ENCODE data around the gene COL4A1. TPM values are rescaled to one million over a fixed set of nuclear protein-coding genes. Genes with fewer than 3 reads are reported as not detected.

COL4A1 gene
- total RNA-seq, 1 donor from 2014 or later = 105 TPM

DNA sequence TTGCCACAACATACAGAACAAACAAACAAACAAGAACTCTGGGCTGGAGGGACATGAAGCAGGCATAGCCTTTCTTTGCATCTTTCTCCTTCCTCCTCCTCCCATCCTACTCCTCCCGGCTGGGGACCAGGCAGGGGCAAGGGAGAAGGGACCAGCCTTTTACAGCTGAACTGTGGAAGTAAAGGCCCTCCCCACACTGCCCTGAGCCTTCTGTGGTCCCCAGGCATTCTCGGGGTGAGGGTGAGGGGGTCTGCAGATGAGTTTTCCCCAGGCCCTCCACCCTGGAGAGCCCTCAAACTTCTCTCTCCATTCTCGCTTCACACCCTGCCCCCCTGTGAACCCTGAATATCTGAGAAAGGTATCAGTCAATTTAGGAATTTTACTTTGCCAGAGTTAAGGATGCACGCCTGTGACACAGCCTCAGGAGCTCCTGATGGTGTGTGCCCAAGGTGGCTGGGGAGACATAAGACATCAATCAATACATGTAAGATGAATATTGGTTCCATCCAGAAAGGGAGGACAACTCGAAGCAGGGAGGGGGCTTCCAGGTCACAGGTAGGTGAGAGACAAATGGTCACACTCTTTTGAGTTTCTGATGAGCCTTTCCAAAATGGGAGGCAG, 170.9 kb downstream of the COL4A1 start:
- no peak for DNase-seq (ENCODE audit: low spot score)
- Histone ChIP-seq H3F3A (ENCODE audit: low read depth) (peaks cover 66% of the 10 kb centered on the region), H3K9ac (no peak overlapping the region), H3K27me3 (no peaks in the 10 kb centered on the region), H4K20me1 (ENCODE audit: low read depth) (no peaks in the 10 kb centered on the region), H3K4me1 (peaks cover 68% of the 10 kb centered on the region), H3K4me2 (peak overlapping the region; percentile 97), H2AFZ (replicated peaks) (peak overlapping the region; percentile 81), H3K79me2 (ENCODE audit: low read depth) (no peaks in the 10 kb centered on the region), H3K9me3 (ENCODE audit: low read depth) (no peaks in the 10 kb centered on the region), H3K27ac (no peak overlapping the region), H3K4me3 (peak overlapping the region; percentile 61), H3K36me3 (no peaks in the 10 kb centered on the region)
- no peak for TF ChIP-seq EZH2 (IDR thresholded peaks at IDR 0.05)
- TF ChIP-seq, protein P1, sequence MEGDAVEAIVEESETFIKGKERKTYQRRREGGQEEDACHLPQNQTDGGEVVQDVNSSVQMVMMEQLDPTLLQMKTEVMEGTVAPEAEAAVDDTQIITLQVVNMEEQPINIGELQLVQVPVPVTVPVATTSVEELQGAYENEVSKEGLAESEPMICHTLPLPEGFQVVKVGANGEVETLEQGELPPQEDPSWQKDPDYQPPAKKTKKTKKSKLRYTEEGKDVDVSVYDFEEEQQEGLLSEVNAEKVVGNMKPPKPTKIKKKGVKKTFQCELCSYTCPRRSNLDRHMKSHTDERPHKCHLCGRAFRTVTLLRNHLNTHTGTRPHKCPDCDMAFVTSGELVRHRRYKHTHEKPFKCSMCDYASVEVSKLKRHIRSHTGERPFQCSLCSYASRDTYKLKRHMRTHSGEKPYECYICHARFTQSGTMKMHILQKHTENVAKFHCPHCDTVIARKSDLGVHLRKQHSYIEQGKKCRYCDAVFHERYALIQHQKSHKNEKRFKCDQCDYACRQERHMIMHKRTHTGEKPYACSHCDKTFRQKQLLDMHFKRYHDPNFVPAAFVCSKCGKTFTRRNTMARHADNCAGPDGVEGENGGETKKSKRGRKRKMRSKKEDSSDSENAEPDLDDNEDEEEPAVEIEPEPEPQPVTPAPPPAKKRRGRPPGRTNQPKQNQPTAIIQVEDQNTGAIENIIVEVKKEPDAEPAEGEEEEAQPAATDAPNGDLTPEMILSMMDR (IDR thresholded peaks at IDR 0.05) = no peak
- Mint-ChIP-seq H3K27me3 (ENCODE audit: insufficient read depth, low read depth) (peaks cover 18% of the 10 kb centered on the region), H3K9me3 (no peaks in the 10 kb centered on the region), H3K4me3 (peak overlapping the region; percentile 62), H3K36me3 (no peaks in the 10 kb centered on the region), H3K4me1 (peaks cover 58% of the 10 kb centered on the region), H3K27ac (peak overlapping the region; percentile 38)

DNA sequence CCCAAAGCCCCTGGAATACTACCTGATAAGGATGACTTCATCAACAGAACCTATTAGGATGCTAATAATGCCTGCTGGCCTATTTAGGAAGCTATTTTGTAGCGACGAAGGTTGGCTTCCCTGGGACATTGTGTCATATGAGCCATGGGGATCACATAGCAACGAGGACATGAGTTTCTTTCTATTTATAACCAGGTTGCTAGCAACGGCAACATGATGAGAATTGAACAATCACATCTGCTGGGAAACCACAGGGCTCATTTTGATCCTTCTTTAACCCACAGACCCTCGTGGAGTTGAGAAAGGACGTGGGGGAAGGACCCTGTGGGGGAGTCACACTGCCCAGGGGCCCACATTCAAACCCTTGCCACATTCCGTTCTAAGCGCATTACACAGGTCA, 172.2 kb downstream of the COL4A1 start:
- H3K27ac Mint-ChIP-seq = peak overlapping the region; percentile 93

DNA sequence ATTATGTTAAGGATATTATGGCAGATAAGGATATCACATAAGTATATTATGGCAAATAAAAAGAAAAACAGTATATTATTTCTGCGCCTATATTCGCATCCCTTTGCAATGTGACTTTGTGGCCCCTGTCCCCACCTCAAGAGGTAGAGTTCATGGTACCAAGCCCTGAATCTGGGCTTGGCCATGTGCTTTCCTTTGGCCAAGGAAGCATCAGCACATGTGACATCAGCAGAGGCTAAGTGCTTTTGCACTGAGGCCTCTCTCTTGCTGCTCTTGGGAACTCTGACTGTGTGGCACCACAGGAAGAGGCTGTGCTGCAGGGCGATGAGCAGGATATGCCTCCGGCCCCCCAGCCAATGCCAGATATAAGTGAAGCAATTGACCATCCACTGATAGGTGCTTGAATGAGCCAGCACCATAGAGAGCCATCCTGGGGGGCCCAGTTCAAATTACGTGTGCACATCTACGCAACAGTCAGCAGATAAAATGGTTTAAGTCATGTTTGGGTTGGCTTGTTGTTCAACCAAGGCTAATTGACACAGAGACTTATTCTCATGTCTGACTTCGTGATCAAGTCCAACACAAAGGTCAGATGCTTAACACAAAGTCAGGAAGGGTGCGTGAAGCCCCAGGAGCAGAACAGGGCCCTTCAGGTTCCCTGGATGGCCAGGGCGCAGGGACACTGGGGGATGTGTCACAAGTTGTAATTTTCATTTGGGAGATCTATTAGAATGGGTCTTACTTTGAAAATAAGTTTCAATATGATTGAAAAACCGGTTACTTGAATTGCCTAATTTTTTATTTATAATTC, 173.3 kb downstream of the COL4A1 start:
- peaks cover 70% of the 10 kb centered on the region for H3K4me1 Mint-ChIP-seq

More for the DNA sequence above, 172.2 kb downstream of the COL4A1 start:
- peak overlapping the region; percentile 28 for H3K4me2 ChIP-seq
- Mint-ChIP-seq H3K4me3 (peak overlapping the region; percentile 21), H3K36me3 (no peaks in the 10 kb centered on the region), H3K27me3 (ENCODE audit: insufficient read depth, low read depth) (peaks cover 21% of the 10 kb centered on the region), H3K9me3 (no peaks in the 10 kb centered on the region), H3K4me1 (peaks cover 69% of the 10 kb centered on the region)
- H3K9me3 ChIP-seq (ENCODE audit: low read depth) = no peaks in the 10 kb centered on the region
- no peak for TF ChIP-seq EZH2 (IDR thresholded peaks at IDR 0.05)
- TF ChIP-seq EZH2phosphoT487 (IDR thresholded peaks at IDR 0.05) = no peak
- TF ChIP-seq, protein P1 (IDR thresholded peaks at IDR 0.05) = no peak
- H3K9ac ChIP-seq = no peak overlapping the region
- no peaks in the 10 kb centered on the region for H4K20me1 ChIP-seq (ENCODE audit: low read depth)
- H3K4me1 ChIP-seq = peaks cover 76% of the 10 kb centered on the region
- no peak overlapping the region for H3K27ac ChIP-seq
- DNase-seq (ENCODE audit: low spot score) = no peak
- H3K79me2 ChIP-seq (ENCODE audit: low read depth) = no peaks in the 10 kb centered on the region
- H3F3A ChIP-seq (ENCODE audit: low read depth) = peaks cover 62% of the 10 kb centered on the region
- no peaks in the 10 kb centered on the region for H3K36me3 ChIP-seq
- H3K27me3 ChIP-seq = no peaks in the 10 kb centered on the region
- H3K4me3 ChIP-seq = no peak overlapping the region
- H2AFZ ChIP-seq (replicated peaks) = peak overlapping the region; percentile 30

More for the DNA sequence above, 173.3 kb downstream of the COL4A1 start:
- DNase-seq (ENCODE audit: low spot score) = no peak
- peaks cover 76% of the 10 kb centered on the region for H3K4me1 ChIP-seq
- Mint-ChIP-seq H3K36me3 (no peaks in the 10 kb centered on the region), H3K27me3 (ENCODE audit: insufficient read depth, low read depth) (peaks cover 18% of the 10 kb centered on the region), H3K27ac (peak overlapping the region; percentile 61), H3K9me3 (peaks cover under 1% of the 10 kb centered on the region), H3K4me3 (no peak overlapping the region)
- H2AFZ ChIP-seq (replicated peaks) = no peak overlapping the region
- H3K79me2 ChIP-seq (ENCODE audit: low read depth) = no peaks in the 10 kb centered on the region
- peaks cover 60% of the 10 kb centered on the region for H3F3A ChIP-seq (ENCODE audit: low read depth)
- no peak overlapping the region for H3K9ac ChIP-seq
- no peak overlapping the region for H3K4me2 ChIP-seq
- H3K27ac ChIP-seq = no peak overlapping the region
- H3K4me3 ChIP-seq = no peak overlapping the region
- H4K20me1 ChIP-seq (ENCODE audit: low read depth) = no peaks in the 10 kb centered on the region
- no peaks in the 10 kb centered on the region for H3K27me3 ChIP-seq
- no peaks in the 10 kb centered on the region for H3K9me3 ChIP-seq (ENCODE audit: low read depth)
- TF ChIP-seq EZH2phosphoT487 (IDR thresholded peaks at IDR 0.05) = no peak
- TF ChIP-seq, protein P1 (IDR thresholded peaks at IDR 0.05) = no peak
- TF ChIP-seq EZH2 (IDR thresholded peaks at IDR 0.05) = no peak
- no peaks in the 10 kb centered on the region for H3K36me3 ChIP-seq

Measured in neural progenitor cell (in vitro differentiated cells).